ENCODE data around the gene COPZ2. TPM values are rescaled to one million over a fixed set of nuclear protein-coding genes. Genes with fewer than 3 reads are reported as not detected.
A peak's percentile ranks its signal among the peaks of the same experiment; 100 is the strongest.

COPZ2 gene
- total RNA-seq, 2 donors from 2014 or later, result not detected

DNA sequence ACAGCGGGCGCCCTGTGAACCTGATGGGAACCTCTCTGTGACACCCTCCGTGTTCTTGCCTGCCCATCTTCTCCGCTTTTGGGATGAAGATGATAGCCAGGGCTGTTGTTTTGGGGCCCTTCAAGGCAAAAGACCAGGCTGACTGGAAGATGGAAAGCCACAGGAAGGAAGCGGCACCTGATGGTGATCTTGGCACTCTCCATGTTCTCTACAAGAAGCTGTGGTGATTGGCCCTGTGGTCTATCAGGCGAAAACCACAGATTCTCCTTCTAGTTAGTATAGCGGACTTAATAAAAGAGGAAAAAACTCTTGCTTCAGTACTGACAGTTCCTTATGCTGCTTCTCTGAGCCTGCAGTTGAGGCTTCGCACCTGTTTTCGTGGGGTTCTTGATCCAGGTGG lies 56.1 kb downstream of the COPZ2 start:
- Histone ChIP-seq H3K9ac (ENCODE audit: extremely low read depth, low read length, poor library complexity, severe bottlenecking) (no peak overlapping the region), H3K9me3 (ENCODE audit: control insufficient read depth, low read length) (no peaks in the 10 kb centered on the region), H3K27me3 (ENCODE audit: control insufficient read depth, insufficient read depth, low read length, poor library complexity, severe bottlenecking) (no peaks in the 10 kb centered on the region), H3K36me3 (ENCODE audit: control insufficient read depth, insufficient read depth, low read length) (peaks cover 23% of the 10 kb centered on the region), H3K4me1 (ENCODE audit: control insufficient read depth, insufficient read depth, low read length) (peaks cover 12% of the 10 kb centered on the region), H3K4me3 (ENCODE audit: low read length) (no peak overlapping the region), H3K27ac (ENCODE audit: low read depth, low read length) (peak overlapping the region; percentile 72)
- TF ChIP-seq CTCF (conservative IDR thresholded peaks at IDR 0.05), result no peak
- DNase-seq, result no peak
- H3K9me3 Mint-ChIP-seq, result no peaks in the 10 kb centered on the region
- H3K4me1 Mint-ChIP-seq, result peaks cover 5% of the 10 kb centered on the region
- H3K36me3 Mint-ChIP-seq (ENCODE audit: low read depth), result peaks cover 47% of the 10 kb centered on the region
- H3K27me3 Mint-ChIP-seq (ENCODE audit: insufficient read depth), result no peaks in the 10 kb centered on the region
- H3K27ac Mint-ChIP-seq, result no peak overlapping the region
- WGBS, 2 experiments (ENCODE audit: insufficient coverage in 1 of 2, insufficient read length in 1 of 2), result 94 to 95% methylated on average over 8 to 9 of the region's 9 CpGs
- no peak overlapping the region for H3K4me3 Mint-ChIP-seq

DNA sequence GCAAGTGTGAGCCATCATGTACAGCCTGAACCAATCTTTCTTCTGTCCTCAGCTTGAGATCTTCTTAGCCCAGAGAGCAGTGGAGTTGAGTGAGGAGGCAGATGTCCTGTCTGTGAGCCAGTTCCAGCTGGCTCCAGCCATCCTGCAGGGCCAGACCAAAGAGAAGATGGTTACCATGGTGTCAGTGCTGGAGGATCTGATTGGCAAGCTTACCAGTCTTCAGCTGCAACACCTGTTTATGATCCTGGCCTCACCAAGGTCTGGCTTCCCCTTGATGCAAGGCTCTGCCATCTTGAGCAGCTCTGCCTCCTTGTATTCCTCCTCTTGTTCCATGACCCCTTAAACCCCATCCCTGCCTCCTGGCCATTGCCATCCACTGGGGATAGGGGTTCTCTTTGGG lies 57.1 kb downstream of the COPZ2 start:
- peaks cover 27% of the 10 kb centered on the region for H3K36me3 ChIP-seq (ENCODE audit: control insufficient read depth, insufficient read depth, low read length)
- no peaks in the 10 kb centered on the region for H3K9me3 ChIP-seq (ENCODE audit: control insufficient read depth, low read length)
- Mint-ChIP-seq H3K4me1 (peaks cover 5% of the 10 kb centered on the region), H3K36me3 (ENCODE audit: low read depth) (peaks cover 52% of the 10 kb centered on the region), H3K27me3 (ENCODE audit: insufficient read depth) (no peaks in the 10 kb centered on the region), H3K9me3 (no peaks in the 10 kb centered on the region), H3K27ac (no peak overlapping the region), H3K4me3 (no peak overlapping the region)
- H3K27me3 ChIP-seq (ENCODE audit: control insufficient read depth, insufficient read depth, low read length, poor library complexity, severe bottlenecking), result no peaks in the 10 kb centered on the region
- no peak for DNase-seq
- TF ChIP-seq CTCF (conservative IDR thresholded peaks at IDR 0.05), result no peak
- no peak overlapping the region for H3K9ac ChIP-seq (ENCODE audit: extremely low read depth, low read length, poor library complexity, severe bottlenecking)
- peaks cover 12% of the 10 kb centered on the region for H3K4me1 ChIP-seq (ENCODE audit: control insufficient read depth, insufficient read depth, low read length)
- H3K27ac ChIP-seq (ENCODE audit: low read depth, low read length), result no peak overlapping the region
- no peak overlapping the region for H3K4me3 ChIP-seq (ENCODE audit: low read length)

DNA sequence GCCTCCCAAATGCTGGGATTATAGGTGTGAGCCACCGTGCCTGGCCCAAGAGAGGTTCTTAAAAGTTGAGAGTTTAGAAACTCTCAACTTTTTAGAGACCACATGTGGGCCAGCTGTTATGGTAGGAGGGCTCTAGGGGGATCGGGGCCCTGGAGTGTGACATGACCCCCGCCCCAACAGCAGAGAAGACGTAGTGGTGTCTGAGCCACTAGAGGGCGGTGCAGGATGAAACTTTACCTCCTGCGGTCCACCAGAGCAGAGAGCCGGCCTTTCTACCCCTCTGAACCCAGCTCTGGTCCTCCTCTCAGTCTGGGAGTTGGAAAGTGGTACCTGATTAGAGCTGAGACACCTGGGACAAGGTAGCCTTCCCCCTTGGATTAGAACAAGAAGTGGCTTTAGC lies 59.3 kb downstream of the COPZ2 start:
- peaks cover 41% of the 10 kb centered on the region for H3K36me3 ChIP-seq (ENCODE audit: control insufficient read depth, insufficient read depth, low read length)
- Mint-ChIP-seq H3K4me1 (no peaks in the 10 kb centered on the region), H3K9me3 (no peaks in the 10 kb centered on the region), H3K27me3 (ENCODE audit: insufficient read depth) (no peaks in the 10 kb centered on the region), H3K27ac (no peak overlapping the region), H3K4me3 (no peak overlapping the region), H3K36me3 (ENCODE audit: low read depth) (peaks cover 72% of the 10 kb centered on the region)
- H3K27ac ChIP-seq (ENCODE audit: low read depth, low read length), result no peak overlapping the region
- peaks cover 4% of the 10 kb centered on the region for H3K4me1 ChIP-seq (ENCODE audit: control insufficient read depth, insufficient read depth, low read length)
- H3K4me3 ChIP-seq (ENCODE audit: low read length), result no peak overlapping the region
- peak; percentile 95 for DNase-seq
- 30 to 35% methylated on average over 2 to 7 of the region's 7 CpGs for WGBS, 2 experiments (ENCODE audit: insufficient coverage in 1 of 2, insufficient read length in 1 of 2)
- TF ChIP-seq CTCF (conservative IDR thresholded peaks at IDR 0.05), result peak; percentile 91
- H3K9me3 ChIP-seq (ENCODE audit: control insufficient read depth, low read length), result no peaks in the 10 kb centered on the region
- H3K9ac ChIP-seq (ENCODE audit: extremely low read depth, low read length, poor library complexity, severe bottlenecking), result no peak overlapping the region
- H3K27me3 ChIP-seq (ENCODE audit: control insufficient read depth, insufficient read depth, low read length, poor library complexity, severe bottlenecking), result no peaks in the 10 kb centered on the region

Small RNA genes within 50 kb of the gene (microRNA-seq; reads per million reads assigned to microRNA genes)
- gene MIR152 (ENCODE audit: borderline microRNAs expressed), result 5.6 reads per million, percentile 34 among the genes with 10 or more reads in this experiment

Other genes with a start within 250 kb of the COPZ2 start
- gene OSBPL7, start 216.0 kb downstream of the COPZ2 start, total RNA-seq, result 10 to 100 TPM; 11.4 to 15.5 TPM
- 10 to 100 TPM; 56.3 to 65.3 TPM for gene MRPL10, start 206.3 kb downstream of the COPZ2 start, total RNA-seq
- under 1 TPM; 0.73 to 0.82 TPM for gene LRRC46, start 206.1 kb downstream of the COPZ2 start, total RNA-seq
- gene SCRN2, start 196.5 kb downstream of the COPZ2 start, total RNA-seq, result 10 to 100 TPM; 54.5 to 71.9 TPM
- 1 to 10 TPM; 3.1 to 3.7 TPM for gene SP6, start 186.6 kb downstream of the COPZ2 start, total RNA-seq
- 10 to 100 TPM; 12.8 to 13.4 TPM for gene SP2, start 141.6 kb downstream of the COPZ2 start, total RNA-seq
- 10 to 100 TPM in 1 of 2 donors, 1 to 10 TPM in 1; 8.5 to 10.4 TPM for gene PNPO, start 96.2 kb downstream of the COPZ2 start, total RNA-seq
- gene PRR15L, start 79.9 kb downstream of the COPZ2 start, total RNA-seq, result under 1 TPM; 0.57 to 0.60 TPM
- 100 to 1,000 TPM; 171 to 198 TPM for gene CDK5RAP3, start 66.7 kb downstream of the COPZ2 start, total RNA-seq
- gene NFE2L1, start 10.6 kb upstream of the COPZ2 start, total RNA-seq, result 100 to 1,000 TPM; 122 to 135 TPM
- 100 to 1,000 TPM; 173 to 230 TPM for gene CBX1, start 63.7 kb upstream of the COPZ2 start, total RNA-seq
- gene SNX11, start 70.0 kb upstream of the COPZ2 start, total RNA-seq, result 10 to 100 TPM; 19.7 to 20.5 TPM

Data from endodermal cell (in vitro differentiated cells).